ENCODE measurements around the gene SNX3. TPM values are rescaled to one million over a fixed set of nuclear protein-coding genes. Genes with fewer than 3 reads are reported as not detected.

SNX3 gene
- polyA plus RNA-seq, 1 donor from 2014 or later, result 135 TPM

DNA sequence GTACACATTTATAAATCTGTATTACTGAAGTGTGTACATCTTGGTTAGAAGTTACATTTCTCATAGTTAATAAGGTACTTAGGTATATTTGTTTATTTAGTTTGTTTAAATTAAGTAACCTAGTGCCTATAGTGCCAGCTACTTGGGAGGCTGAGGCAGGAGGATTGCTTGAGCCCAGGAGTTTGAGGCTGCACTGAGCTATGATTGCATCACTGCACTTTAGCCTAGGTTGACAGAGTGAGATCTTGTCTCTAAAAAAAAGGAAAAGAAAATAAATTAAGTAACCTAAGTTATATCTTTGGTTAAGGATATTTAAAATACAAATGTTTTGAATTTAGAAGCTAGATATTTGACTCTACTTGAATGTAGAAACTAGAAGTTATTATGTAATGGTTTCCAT lies 24.5 kb upstream of the SNX3 start:
- Histone ChIP-seq H3K27ac (ENCODE audit: low read length) (no peak overlapping the region), H3K4me3 (ENCODE audit: low read length) (no peak overlapping the region), H3K4me2 (ENCODE audit: low read length) (no peak overlapping the region), H3K79me2 (replicated peaks; ENCODE audit: insufficient read depth, low read length) (no peaks in the 10 kb centered on the region), H3K36me3 (ENCODE audit: insufficient read depth, low read length) (no peaks in the 10 kb centered on the region), H4K20me1 (ENCODE audit: insufficient read depth) (no peaks in the 10 kb centered on the region), H3F3A (ENCODE audit: insufficient read depth, low read length, poor library complexity, severe bottlenecking) (no peaks in the 10 kb centered on the region), H3K9me3 (ENCODE audit: low read length) (no peaks in the 10 kb centered on the region), H3K27me3 (ENCODE audit: insufficient read depth, low read depth, low read length) (no peaks in the 10 kb centered on the region), H2AFZ (ENCODE audit: low read depth, low read length) (no peak overlapping the region), H3K9ac (ENCODE audit: low read length) (no peak overlapping the region), H3K9me2 (ENCODE audit: insufficient read depth, low read length) (no peaks in the 10 kb centered on the region)
- TF ChIP-seq EP300 (conservative IDR thresholded peaks at IDR 0.05; ENCODE audit: poor library complexity, severe bottlenecking) (no peak), RAD21 (conservative IDR thresholded peaks at IDR 0.05) (no peak), MXI1 (conservative IDR thresholded peaks at IDR 0.05; ENCODE audit: poor library complexity, severe bottlenecking) (no peak)
- TF ChIP-seq, protein P1, sequence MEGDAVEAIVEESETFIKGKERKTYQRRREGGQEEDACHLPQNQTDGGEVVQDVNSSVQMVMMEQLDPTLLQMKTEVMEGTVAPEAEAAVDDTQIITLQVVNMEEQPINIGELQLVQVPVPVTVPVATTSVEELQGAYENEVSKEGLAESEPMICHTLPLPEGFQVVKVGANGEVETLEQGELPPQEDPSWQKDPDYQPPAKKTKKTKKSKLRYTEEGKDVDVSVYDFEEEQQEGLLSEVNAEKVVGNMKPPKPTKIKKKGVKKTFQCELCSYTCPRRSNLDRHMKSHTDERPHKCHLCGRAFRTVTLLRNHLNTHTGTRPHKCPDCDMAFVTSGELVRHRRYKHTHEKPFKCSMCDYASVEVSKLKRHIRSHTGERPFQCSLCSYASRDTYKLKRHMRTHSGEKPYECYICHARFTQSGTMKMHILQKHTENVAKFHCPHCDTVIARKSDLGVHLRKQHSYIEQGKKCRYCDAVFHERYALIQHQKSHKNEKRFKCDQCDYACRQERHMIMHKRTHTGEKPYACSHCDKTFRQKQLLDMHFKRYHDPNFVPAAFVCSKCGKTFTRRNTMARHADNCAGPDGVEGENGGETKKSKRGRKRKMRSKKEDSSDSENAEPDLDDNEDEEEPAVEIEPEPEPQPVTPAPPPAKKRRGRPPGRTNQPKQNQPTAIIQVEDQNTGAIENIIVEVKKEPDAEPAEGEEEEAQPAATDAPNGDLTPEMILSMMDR (IDR thresholded peaks at IDR 0.05; ENCODE audit: poor library complexity, severe bottlenecking), result no peak

DNA sequence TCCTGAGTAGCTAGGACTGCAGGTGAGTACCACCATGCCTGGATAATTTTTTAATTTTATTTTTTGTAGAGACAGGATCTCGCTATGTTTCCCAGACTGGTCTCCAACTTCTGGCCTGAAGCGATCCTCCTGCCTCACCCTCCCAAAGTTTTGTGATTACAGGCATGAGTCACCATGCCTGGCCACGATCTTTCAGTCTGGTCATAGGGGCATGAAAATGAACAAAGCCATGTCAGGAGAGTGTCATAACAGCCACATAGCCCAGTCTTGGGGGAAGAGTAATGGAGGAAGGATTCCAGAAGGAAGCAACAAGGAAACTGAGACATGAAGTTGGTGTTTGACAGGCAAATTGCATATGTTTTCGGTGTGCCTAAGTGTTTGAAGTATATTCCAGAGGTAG lies 17.0 kb upstream of the SNX3 start:
- no peaks in the 10 kb centered on the region for H3K9me3 ChIP-seq (ENCODE audit: low read length)
- no peaks in the 10 kb centered on the region for H3K27me3 ChIP-seq (ENCODE audit: insufficient read depth, low read depth, low read length)
- no peak overlapping the region for H3K27ac ChIP-seq (ENCODE audit: low read length)
- no peaks in the 10 kb centered on the region for H3F3A ChIP-seq (ENCODE audit: insufficient read depth, low read length, poor library complexity, severe bottlenecking)
- no peak overlapping the region for H3K9ac ChIP-seq (ENCODE audit: low read length)
- H3K79me2 ChIP-seq (replicated peaks; ENCODE audit: insufficient read depth, low read length), result no peaks in the 10 kb centered on the region
- H3K36me3 ChIP-seq (ENCODE audit: insufficient read depth, low read length), result no peaks in the 10 kb centered on the region
- no peaks in the 10 kb centered on the region for H3K9me2 ChIP-seq (ENCODE audit: insufficient read depth, low read length)
- no peak overlapping the region for H3K4me2 ChIP-seq (ENCODE audit: low read length)
- H3K4me3 ChIP-seq (ENCODE audit: low read length), result no peak overlapping the region
- no peak overlapping the region for H2AFZ ChIP-seq (ENCODE audit: low read depth, low read length)
- no peaks in the 10 kb centered on the region for H4K20me1 ChIP-seq (ENCODE audit: insufficient read depth)
- TF ChIP-seq RAD21 (conservative IDR thresholded peaks at IDR 0.05) (no peak), EZH2 (IDR thresholded peaks at IDR 0.05; ENCODE audit: borderline replicate concordance, insufficient read depth, low read length, poor library complexity, severe bottlenecking) (no peak), POLR2AphosphoS5 (IDR thresholded peaks at IDR 0.05) (no peak)
- TF ChIP-seq, protein P1 (IDR thresholded peaks at IDR 0.05; ENCODE audit: poor library complexity, severe bottlenecking), result no peak
- TF ChIP-seq, protein P2, sequence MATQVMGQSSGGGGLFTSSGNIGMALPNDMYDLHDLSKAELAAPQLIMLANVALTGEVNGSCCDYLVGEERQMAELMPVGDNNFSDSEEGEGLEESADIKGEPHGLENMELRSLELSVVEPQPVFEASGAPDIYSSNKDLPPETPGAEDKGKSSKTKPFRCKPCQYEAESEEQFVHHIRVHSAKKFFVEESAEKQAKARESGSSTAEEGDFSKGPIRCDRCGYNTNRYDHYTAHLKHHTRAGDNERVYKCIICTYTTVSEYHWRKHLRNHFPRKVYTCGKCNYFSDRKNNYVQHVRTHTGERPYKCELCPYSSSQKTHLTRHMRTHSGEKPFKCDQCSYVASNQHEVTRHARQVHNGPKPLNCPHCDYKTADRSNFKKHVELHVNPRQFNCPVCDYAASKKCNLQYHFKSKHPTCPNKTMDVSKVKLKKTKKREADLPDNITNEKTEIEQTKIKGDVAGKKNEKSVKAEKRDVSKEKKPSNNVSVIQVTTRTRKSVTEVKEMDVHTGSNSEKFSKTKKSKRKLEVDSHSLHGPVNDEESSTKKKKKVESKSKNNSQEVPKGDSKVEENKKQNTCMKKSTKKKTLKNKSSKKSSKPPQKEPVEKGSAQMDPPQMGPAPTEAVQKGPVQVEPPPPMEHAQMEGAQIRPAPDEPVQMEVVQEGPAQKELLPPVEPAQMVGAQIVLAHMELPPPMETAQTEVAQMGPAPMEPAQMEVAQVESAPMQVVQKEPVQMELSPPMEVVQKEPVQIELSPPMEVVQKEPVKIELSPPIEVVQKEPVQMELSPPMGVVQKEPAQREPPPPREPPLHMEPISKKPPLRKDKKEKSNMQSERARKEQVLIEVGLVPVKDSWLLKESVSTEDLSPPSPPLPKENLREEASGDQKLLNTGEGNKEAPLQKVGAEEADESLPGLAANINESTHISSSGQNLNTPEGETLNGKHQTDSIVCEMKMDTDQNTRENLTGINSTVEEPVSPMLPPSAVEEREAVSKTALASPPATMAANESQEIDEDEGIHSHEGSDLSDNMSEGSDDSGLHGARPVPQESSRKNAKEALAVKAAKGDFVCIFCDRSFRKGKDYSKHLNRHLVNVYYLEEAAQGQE (IDR thresholded peaks at IDR 0.05; ENCODE audit: borderline replicate concordance), result no peak
